NCI-H187 treated with DMSO at 0.1 percent for 48 hours (cell line): ENCODE results near the gene CHMP1B.
"Not testable (repeated sequence)": the region's sequence is repeated elsewhere in the genome, so short reads cannot be mapped to it uniquely, and the experiment has no call there.

ENCODE experiments used
- DNase-seq: peaks from one replicate; lab custom pipeline; 2025; lab: John Stamatoyannopoulos, UW

CHMP1B gene

DNA sequence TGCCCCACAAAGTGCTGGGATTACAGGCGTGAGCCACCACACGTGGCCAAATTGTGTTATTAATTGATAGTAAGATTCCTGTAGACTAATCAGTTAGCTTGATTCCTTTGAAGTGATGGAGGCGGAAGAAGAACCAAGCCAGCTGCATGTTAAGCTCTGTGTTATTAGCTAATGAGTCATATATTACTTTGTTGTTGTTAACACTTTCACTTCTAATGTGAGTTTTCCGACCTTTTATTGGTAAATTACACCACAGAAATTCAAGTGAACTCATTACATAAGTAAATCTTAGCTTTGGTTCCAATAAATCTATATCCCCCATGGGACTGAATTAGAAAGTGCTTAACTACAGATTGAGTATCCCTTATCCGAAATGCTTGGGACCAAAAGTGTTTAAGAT, 20.3 kb downstream of the CHMP1B start:
- no peak for DNase-seq

DNA sequence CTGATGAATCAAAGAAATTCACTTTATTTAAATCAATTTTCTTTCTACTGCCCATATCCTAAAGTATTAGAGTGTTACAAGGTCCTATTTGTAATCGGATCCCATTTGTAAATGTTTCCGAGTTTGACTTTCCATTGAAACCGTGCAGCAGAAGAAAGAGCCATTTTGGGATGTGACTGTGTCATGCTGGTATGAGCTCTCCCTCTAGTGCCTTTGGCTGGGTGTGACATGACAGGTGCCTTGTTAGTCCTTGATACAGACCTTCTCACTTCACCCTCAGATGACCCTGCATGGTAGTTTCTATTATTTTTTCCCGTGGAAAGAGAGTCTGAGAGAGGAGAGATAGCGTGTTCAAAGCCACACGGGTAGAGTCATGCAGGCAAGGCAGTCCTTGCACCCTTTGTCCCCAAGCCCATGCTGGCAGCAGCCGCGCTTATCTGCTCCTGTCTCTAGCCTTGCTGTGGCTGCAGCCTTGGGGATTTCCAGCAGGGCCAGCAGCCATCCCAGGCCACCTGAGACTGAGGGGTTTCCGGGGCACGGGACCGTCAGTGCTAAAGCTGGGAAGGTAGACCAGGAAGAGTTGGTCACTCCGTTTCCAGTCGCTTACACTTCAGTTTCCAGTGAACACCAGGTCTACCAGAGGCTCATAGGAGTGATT, 21.4 kb downstream of the CHMP1B start:
- no peak for DNase-seq

GRCh38 chr18:11873670-11874340, 22.6 kb downstream of the CHMP1B start:
- DNase-seq, result no peak

DNA sequence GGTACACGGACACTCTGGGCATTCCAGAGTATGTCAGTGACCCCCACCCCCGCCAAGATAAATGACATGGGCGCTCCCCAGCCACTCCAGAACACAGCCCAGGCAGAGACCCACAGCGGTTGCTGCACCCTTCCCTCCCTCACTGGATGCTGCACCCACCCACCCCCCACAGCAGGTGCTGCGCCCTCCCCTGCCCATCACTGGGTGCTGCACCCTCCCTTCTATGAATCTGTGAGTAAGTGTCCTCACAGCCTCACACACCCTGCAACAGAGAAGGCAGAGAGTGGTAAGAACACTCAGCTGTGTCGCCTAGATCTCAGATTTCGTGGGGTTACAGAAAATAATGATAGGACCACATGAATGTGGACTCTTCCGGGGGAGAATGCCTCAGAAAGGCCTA, 23.5 kb downstream of the CHMP1B start:
- no peak for DNase-seq

DNA sequence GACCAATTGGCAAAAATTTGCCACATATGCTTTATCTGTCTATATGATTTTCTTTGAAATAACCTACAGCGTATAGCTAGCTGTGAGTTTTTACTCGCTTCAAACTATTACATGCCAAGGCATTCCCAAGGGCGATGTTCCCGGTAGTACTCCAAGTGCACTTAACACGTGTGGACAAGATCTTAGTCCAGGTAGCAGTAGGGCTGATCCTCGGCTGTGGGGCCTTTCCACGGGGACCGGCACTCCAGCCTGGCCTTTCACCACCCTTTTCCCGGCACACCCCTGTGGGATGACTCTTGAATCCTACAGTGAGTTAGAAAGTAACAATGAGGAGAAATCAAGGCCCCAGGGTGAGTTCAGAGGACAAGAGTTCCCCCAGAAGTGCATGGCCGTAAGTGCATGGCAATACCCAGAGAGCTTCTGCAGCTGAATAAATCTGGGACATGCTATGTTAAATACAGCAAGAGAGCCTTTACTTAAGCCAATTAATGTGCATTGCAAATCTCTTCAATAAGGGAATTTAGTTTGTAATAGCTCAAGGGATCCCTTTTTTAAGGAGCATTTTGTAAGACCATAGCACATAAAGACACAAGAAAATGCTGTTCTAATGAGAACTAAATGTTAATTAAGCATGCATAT, 26.4 kb downstream of the CHMP1B start:
- no peak for DNase-seq

- DNase-seq, result no peak
These were observed 29.5 kb downstream of the CHMP1B start for GRCh38 chr18:11880586-11881304.

- DNase-seq, result no peak
These were observed 31.4 kb downstream of the CHMP1B start for GRCh38 chr18:11882636-11883035.

- DNase-seq, result no peak
These were observed 31.9 kb downstream of the CHMP1B start for GRCh38 chr18:11883153-11883552.

GRCh38 chr18:11884396-11885030, 33.3 kb downstream of the CHMP1B start:
- no peak for DNase-seq

DNA sequence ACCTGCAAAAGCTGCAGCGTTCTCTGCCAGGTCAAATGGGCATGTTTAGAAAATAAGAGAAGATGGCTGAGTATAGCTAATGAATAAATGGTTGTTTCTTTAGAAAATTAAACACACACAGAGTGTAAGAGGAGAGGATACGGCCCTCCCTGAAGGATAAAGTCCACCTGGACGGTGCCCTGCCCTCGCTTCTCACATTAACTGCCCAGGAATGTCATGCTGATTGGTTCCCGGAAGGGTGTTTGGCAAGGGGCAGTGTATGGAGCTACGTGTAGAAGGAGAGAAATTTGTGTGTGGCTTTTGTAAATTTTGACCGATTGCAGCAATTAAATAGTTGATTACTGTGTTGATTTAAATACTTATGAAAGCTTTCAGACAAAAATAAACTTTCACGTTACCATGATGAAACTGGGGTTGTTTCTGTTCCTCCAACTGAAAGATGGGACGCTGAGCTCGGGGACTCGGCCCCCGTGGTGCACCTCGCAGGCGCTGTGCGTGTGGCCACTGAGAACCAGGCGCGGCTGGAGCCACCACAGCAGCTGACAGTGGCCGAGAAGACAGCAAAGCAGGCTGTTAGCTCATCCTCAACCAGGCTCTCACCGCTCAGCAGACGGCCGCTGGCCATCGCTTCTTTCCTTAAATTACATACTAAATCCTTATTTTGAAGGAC, 34.2 kb downstream of the CHMP1B start:
- DNase-seq, result no peak

GRCh38 chr18:11886577-11887110, 35.4 kb downstream of the CHMP1B start:
- no peak for DNase-seq

- no peak for DNase-seq
These were observed 36.3 kb downstream of the CHMP1B start for GRCh38 chr18:11887328-11888128.

DNA sequence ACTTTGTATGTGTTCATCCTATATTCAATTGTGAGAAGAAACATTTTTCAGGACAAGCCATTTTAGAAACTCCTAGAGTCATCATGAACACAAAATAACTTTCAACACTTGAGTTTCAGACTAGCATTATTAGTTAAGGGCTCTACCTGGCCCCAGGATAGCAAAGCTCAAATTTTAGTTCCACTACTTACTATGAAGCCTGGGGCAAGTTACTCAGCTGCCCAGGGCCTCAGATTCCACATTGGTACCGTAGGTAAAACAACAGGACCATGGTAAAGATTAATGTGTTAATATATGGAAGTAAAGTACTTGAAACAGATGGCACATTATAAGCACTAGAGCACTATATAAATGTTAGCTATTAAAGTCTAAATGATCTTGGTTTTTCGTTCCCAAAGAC, 37.5 kb downstream of the CHMP1B start:
- DNase-seq, result no peak

DNA sequence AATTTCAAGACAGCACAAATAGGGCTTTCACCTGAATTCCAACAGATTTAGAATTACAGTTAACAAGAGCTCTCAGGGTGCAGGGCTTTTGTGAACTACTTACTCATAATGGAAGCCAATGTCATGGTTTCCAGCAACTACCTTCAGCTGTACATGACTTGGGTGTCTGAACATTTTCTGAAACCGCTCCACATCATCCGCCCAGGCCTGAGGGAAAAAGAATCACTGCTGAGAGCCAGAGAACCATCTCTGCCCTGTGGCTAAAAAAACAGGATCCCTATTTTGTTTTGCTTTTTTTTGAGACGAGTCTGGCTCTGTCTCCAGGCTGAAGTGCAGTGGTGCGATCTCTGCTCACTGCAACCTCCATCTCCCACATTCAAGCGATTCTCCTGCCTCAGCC, 38.1 kb downstream of the CHMP1B start:
- DNase-seq, result no peak

GRCh38 chr18:11891737-11892136, 40.5 kb downstream of the CHMP1B start:
- no peak for DNase-seq

GRCh38 chr18:11892438-11892837, 41.2 kb downstream of the CHMP1B start:
- DNase-seq, result not testable (repeated sequence)

DNA sequence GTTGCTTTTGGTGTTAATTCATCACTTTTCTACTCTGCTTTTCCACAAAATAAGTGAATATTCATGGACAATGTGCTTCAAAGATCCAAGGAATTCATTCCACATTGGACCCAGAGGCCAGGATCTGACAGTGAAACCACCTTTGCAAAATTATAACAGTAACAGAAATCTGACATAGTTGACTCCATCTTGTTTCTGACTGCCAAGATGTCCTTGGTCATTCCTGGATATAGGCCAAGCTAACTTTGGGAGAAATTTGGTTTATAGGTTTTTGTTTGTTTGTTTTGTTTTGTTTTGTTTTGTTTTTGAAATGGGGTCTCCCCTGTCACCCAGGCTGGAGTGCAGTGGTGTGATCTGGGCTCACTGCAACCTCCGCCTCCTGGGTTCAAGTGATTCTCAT, 46.6 kb downstream of the CHMP1B start:
- DNase-seq, result no peak

DNA sequence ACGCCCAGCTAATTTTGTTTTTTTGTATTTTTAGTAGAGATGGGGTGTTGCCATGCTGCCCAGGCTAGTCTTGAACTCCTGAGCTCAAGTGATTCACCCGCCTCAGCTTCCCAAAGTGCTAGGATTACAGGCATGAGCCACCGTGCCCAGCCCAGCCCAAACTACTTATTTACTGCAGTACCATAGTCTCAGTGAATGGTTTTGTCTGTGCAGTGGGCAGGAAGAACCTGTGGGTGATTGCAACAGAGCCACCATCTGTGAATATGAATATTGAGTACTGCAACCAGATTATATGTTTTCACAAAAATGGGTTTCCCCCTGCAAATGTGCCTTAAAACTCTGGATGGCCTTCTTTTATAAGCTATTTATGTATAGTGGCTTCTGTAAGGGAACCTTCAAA, 47.9 kb downstream of the CHMP1B start:
- no peak for DNase-seq

DNA sequence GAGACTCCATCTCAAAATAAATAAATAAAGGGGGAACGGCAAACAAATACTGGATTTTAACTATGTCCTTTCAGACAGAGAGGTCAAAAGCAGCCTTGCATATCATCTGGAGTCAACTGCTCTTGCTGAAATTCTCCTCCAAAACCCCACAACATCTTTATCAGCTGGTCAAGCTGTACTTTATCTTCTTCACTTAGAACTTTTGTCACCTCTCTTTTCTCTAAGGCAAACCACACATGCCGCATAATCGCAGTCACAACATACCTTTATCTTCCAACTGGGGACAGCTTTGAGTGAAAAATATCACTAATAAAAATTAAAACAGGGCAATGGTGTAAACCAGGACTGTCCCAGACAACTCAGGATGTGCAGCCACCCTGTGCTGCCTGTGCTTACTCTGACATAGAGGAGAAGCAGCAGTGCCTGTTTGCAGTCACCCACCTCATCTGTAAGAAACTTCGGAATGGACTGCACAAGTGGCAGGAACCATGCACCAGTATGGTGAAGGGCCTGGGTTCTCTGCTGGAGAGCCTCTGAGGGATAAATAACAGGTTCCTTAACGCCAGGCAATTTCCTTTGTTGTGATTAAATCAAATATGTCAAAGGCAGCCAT, 50.7 kb downstream of the CHMP1B start:
- no peak for DNase-seq
